Left ventricle myocardium inferior (tissue), 1 donor: ENCODE measurements around the gene MSH2. TPM values are rescaled to one million over a fixed set of nuclear protein-coding genes. Genes with fewer than 3 reads are reported as not detected.

Source experiments
- DNase-seq: peaks from one replicate; pipeline ENCODE4 v3.0.0-alpha.2; 2020
- H3K27ac ChIP-seq: fragments of 200-600 bp; replicated peaks from 2 replicates; pipeline ENCODE4 v1.8.0; 2021
- H3K27me3 ChIP-seq: fragments of 200-600 bp; 2 replicates; pipeline ENCODE4 v1.8.0; 2021; ENCODE audit warnings: low read depth
- H3K36me3 ChIP-seq: fragments of 200-600 bp; 2 replicates; pipeline ENCODE4 v1.8.0; 2021
- H3K4me1 ChIP-seq: fragments of 200-600 bp; 2 replicates; pipeline ENCODE4 v1.8.0; 2021
- H3K4me3 ChIP-seq: fragments of 200-600 bp; 2 replicates; pipeline ENCODE4 v1.8.0; 2021; ENCODE audit warnings: mild to moderate bottlenecking, moderate library complexity
- H3K9me3 ChIP-seq: fragments of 200-600 bp; replicated peaks from 2 replicates; pipeline ENCODE4 v1.8.0; 2021
- CTCF ChIP-seq: fragments of 200-600 bp; IDR thresholded peaks from 2 replicates; pipeline ENCODE4 v1.8.0; 2021; ENCODE audit warnings: antibody characterized with exemption, mild to moderate bottlenecking, borderline replicate concordance
- intact Hi-C: fragments of 100-400 bp; cut with micrococcal nuclease; formaldehyde crosslinking; loops from one replicate; pipeline ENCODE4 v1.11.0; 2022
- total RNA-seq: library from RNA; stranded (reverse); fragmentation: NEBNext Ultra II Directional; extraction: Animal tissue kit (Norgen Biotek cat#: 25700); gene quantifications from one replicate; pipeline ENCODE4 v1.2.1, GENCODE V29; 2021
- donor health status: DM: no; HTN: yes; CAD: no; lungs with severe emphysema.

MSH2 gene
- total RNA-seq, 1 donor from 2014 or later = 14.8 TPM

DNA sequence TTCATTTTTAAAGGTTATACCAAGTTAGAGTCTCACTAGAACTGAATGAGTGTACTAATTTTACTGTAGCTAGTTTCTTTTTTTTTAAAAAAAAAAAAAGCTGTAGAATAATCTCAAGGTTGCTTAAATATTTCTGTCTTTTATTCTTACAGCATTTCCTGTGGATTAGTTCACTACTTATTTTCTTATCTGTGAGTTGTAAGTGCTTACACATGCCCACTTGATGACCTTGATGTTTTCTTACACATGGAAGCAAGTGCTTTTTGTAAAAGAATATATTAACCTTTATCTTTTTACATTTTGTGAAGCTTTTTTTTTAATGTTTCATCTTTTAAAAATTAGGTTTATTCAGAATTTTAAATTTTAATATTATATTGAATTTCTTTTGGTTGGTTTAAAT, 57.8 kb downstream of the MSH2 start:
- DNase-seq = no peak
- Histone ChIP-seq H3K27ac (no peak overlapping the region), H3K4me1 (no peaks in the 10 kb centered on the region), H3K4me3 (no peak overlapping the region), H3K9me3 (no peaks in the 10 kb centered on the region), H3K36me3 (peaks cover 22% of the 10 kb centered on the region), H3K27me3 (no peaks in the 10 kb centered on the region)
- TF ChIP-seq CTCF = no peak
- intact Hi-C loops = no loop called here

DNA sequence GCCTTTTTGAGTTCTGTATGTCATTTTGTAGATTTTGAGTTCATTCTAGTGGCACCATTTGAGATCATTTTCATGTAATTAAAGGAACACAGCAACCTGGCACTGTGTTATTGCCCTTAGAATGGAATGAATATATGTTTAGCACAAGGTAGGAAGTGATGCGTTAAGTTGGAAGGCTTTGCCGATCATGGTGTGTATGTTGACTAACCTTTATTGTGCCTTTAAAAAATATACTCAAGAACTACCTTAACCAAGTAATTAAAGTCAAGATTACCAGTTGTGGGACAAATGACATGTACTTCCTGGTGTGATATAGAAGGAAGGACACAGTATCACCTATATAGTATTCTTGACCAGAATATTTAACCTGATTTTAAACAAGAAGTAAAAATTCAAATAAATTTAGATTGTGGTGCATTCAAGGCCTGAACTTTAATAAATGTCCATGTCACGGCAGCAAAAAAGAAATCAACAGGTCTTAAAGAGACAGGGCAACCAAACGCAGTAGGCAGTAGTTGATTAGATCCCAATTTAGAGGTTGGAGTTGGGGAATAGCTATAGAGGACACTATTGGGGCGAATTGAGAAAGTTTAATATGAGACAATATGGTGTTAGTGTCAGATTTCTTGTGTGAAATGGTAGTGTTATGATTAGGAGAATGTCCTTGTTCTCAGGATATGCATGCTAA, 68.6 kb downstream of the MSH2 start:
- TF ChIP-seq CTCF = no peak
- Histone ChIP-seq H3K9me3 (no peaks in the 10 kb centered on the region), H3K27ac (no peak overlapping the region), H3K36me3 (peaks cover 59% of the 10 kb centered on the region), H3K27me3 (no peaks in the 10 kb centered on the region), H3K4me1 (no peaks in the 10 kb centered on the region), H3K4me3 (no peak overlapping the region)
- intact Hi-C loops = no loop called here
- DNase-seq = no peak

- Histone ChIP-seq H3K9me3 (no peaks in the 10 kb centered on the region), H3K27ac (no peak overlapping the region), H3K4me3 (no peak overlapping the region), H3K27me3 (no peaks in the 10 kb centered on the region), H3K4me1 (no peaks in the 10 kb centered on the region), H3K36me3 (peaks cover 48% of the 10 kb centered on the region)
- intact Hi-C loops = no loop called here
- DNase-seq = no peak
- TF ChIP-seq CTCF = no peak
Measured at GRCh38 chr2:47479863-47480262, 76.9 kb downstream of the MSH2 start.

DNA sequence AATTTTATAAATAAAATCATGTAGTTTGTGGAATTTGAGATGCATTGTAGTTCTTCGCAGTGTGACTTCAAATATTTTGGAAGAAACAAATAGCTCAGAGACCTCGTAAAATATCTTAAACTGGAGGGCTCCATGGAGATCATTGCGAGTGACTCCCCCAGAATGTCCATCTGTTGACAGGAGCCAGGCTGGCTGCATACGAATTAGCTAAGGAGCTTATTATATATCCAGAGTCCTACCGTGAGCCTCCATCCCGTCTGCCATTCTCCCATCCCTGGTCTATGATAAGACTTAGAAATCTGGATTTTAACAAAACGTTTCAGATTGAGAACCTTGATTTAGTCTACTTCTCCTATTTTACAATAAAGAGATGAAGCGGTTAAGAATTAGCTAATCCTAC, 80.2 kb downstream of the MSH2 start:
- TF ChIP-seq CTCF = no peak

DNA sequence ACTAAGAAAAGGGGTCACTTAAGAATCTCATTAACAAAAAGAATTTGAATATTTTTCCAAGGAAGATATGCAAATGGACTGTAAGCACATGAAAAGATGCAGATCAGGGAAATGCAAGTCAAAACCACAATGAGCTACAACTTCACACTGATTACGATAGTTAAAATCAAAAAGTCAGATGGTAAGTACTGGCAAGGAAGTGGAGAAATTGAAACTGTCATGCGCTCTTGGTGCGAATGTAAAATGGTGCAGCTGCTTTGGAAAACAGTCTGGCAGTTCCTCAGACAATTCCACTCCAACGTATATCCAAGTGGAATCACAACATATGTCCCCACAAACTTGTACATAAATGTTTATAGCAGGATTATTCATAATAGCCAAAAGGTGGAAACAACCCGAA, 81.4 kb downstream of the MSH2 start:
- DNase-seq = no peak
- H3K9me3 ChIP-seq = no peaks in the 10 kb centered on the region
- no peak for TF ChIP-seq CTCF
- H3K36me3 ChIP-seq = peaks cover 23% of the 10 kb centered on the region
- H3K4me3 ChIP-seq = no peak overlapping the region
- no peaks in the 10 kb centered on the region for H3K27me3 ChIP-seq
- H3K27ac ChIP-seq = no peak overlapping the region
- H3K4me1 ChIP-seq = no peaks in the 10 kb centered on the region
- intact Hi-C loops = no loop called here

More for the DNA sequence above, 80.2 kb downstream of the MSH2 start:
- H3K36me3 ChIP-seq = peaks cover 32% of the 10 kb centered on the region
- no peaks in the 10 kb centered on the region for H3K9me3 ChIP-seq
- H3K4me3 ChIP-seq = no peak overlapping the region
- no peaks in the 10 kb centered on the region for H3K27me3 ChIP-seq
- H3K4me1 ChIP-seq = no peaks in the 10 kb centered on the region
- intact Hi-C loops = no loop called here
- no peak for DNase-seq
- no peak overlapping the region for H3K27ac ChIP-seq
